H1 (cell line): ENCODE results near the gene PCDHA7. TPM values are rescaled to one million over a fixed set of nuclear protein-coding genes. Genes with fewer than 3 reads are reported as not detected.

Source experiments
- CTCF ChIA-PET: fragments of 300-600 bp; sonication (Branson Sonifier 250); formaldehyde crosslinking; loops from one replicate; lab custom pipeline; 2021; ENCODE audit not compliant: partially characterized antibody; lab: Charles Lee
- POLR2A ChIA-PET: fragments of 300-600 bp; sonication (Branson Sonifier 250); formaldehyde crosslinking; loops from one replicate; lab custom pipeline; 2021; ENCODE audit warnings: inconsistent platforms; ENCODE audit not compliant: partially characterized antibody; lab: Charles Lee
- DNase-seq, 2 experiments: peaks; one replicate each; pipeline versions ENCODE4 v3.0.0 to v3.0.0-alpha.2; 2010 to 2022; ENCODE audit warnings: low spot score in 2 of 2, low read depth in 1 of 2, mixed read lengths in 1 of 2
- FAIRE-seq: peaks from 2 replicates; lab custom pipeline; 2011; peaks lifted over from hg19 to GRCh38; lab: Jason Lieb, UNC
- H2AFZ ChIP-seq: 2 replicates; pipeline ENCODE4 v1.8.1; 2012; ENCODE audit warnings: low read length, inconsistent platforms
- H2AK5ac ChIP-seq: 2 replicates; pipeline ENCODE4 v1.6.1; 2013; ENCODE audit warnings: low read depth, low read length
- H2BK120ac ChIP-seq: replicated peaks from 2 replicates; pipeline ENCODE3; 2013; ENCODE audit warnings: low read depth, low read length, inconsistent platforms
- H2BK12ac ChIP-seq: 2 replicates; pipeline ENCODE4 v1.6.1; 2013; ENCODE audit warnings: low read depth, low read length
- H2BK15ac ChIP-seq: 2 replicates; pipeline ENCODE4 v1.6.1; 2013; ENCODE audit warnings: low read length
- H2BK20ac ChIP-seq: 2 replicates; pipeline ENCODE4 v1.6.1; 2013; ENCODE audit warnings: low read length
- H2BK5ac ChIP-seq: 2 replicates; pipeline ENCODE4 v1.6.1; 2013; ENCODE audit warnings: low read depth, low read length
- H3K14ac ChIP-seq: 2 replicates; pipeline ENCODE4 v1.6.1; 2013; ENCODE audit warnings: inconsistent platforms; ENCODE audit not compliant: insufficient read length
- H3K18ac ChIP-seq: 2 replicates; pipeline ENCODE4 v1.6.1; 2013; ENCODE audit warnings: low read length; ENCODE audit errors: extremely low read depth
- H3K23ac ChIP-seq: 2 replicates; pipeline ENCODE4 v1.6.1; 2013; ENCODE audit warnings: inconsistent platforms; ENCODE audit not compliant: insufficient read length
- H3K23me2 ChIP-seq: 2 replicates; pipeline ENCODE4 v1.6.1; 2013; ENCODE audit warnings: low read depth, low read length
- H3K27ac ChIP-seq: 2 replicates; pipeline ENCODE4 v1.6.1; 2011; ENCODE audit warnings: low read depth, low read length, inconsistent platforms
- H3K27me3 ChIP-seq, 4 experiments: replicated peaks in 1 of 4; 1 replicate in 1 of 4; 2 replicates in 3 of 4; pipeline versions ENCODE4 v1.6.1 to v1.8.1; 2011 to 2013; ENCODE audit warnings: low read length in 3 of 4, mild to moderate bottlenecking in 3 of 4, inconsistent platforms in 2 of 4, mixed read lengths in 2 of 4, moderate library complexity in 1 of 4; ENCODE audit not compliant: control insufficient read depth in 3 of 4, insufficient read depth in 3 of 4; ENCODE audit errors: extremely low read depth in 1 of 4
- H3K36me3 ChIP-seq, 4 experiments: 2 replicates each; pipeline versions ENCODE4 v1.6.1 to v1.8.1; 2011 to 2013; ENCODE audit warnings: mild to moderate bottlenecking in 4 of 4, low read length in 3 of 4, moderate library complexity in 2 of 4, control low read depth in 1 of 4, inconsistent platforms in 1 of 4; ENCODE audit not compliant: insufficient read depth in 4 of 4, control insufficient read depth in 2 of 4
- H3K4ac ChIP-seq: replicated peaks from 2 replicates; pipeline ENCODE3; 2013; ENCODE audit warnings: low read length, low read depth, mixed read lengths, inconsistent platforms; ENCODE audit not compliant: insufficient read length
- H3K4me1 ChIP-seq, 4 experiments: replicated peaks in 1 of 4; 1 replicate in 1 of 4; 2 replicates in 3 of 4; pipeline versions ENCODE4 v1.6.1 to v1.8.1; 2011 to 2013; ENCODE audit warnings: low read length in 3 of 4, inconsistent platforms in 2 of 4, mixed read lengths in 1 of 4; ENCODE audit not compliant: insufficient read depth in 4 of 4, control insufficient read depth in 3 of 4
- H3K4me2 ChIP-seq, 2 experiments: 2 replicates each; pipeline versions ENCODE4 v1.6.1 to v1.8.1; 2011 to 2013; ENCODE audit warnings: low read depth in 2 of 2, low read length in 2 of 2, control low read depth in 1 of 2, inconsistent platforms in 1 of 2, mild to moderate bottlenecking in 1 of 2; ENCODE audit not compliant: insufficient read depth in 1 of 2
- H3K4me3 ChIP-seq, 4 experiments: fragments of 200-600, 300-600 bp in 1 of 4; sonication (generic), shearing (Covaris generic), sonication (Bioruptor Twin) in 1 of 4; 2 replicates each; pipeline versions ENCODE4 v1.5.1 to v1.8.1; 2011 to 2016; ENCODE audit warnings: low read length in 4 of 4, low read depth in 3 of 4, control low read depth in 2 of 4, inconsistent platforms in 2 of 4, mild to moderate bottlenecking in 2 of 4, mixed read lengths in 1 of 4, moderate library complexity in 1 of 4; ENCODE audit not compliant: insufficient read depth in 2 of 4; ENCODE audit errors: extremely low read depth in 1 of 4
- H3K56ac ChIP-seq: replicated peaks from 2 replicates; pipeline ENCODE3; 2013; ENCODE audit warnings: low read depth, mild to moderate bottlenecking, mixed read lengths, low read length, inconsistent platforms; ENCODE audit not compliant: insufficient read length
- H3K79me1 ChIP-seq: 2 replicates; pipeline ENCODE4 v1.6.1; 2013; ENCODE audit warnings: low read depth, low read length, control low read depth
- H3K79me2 ChIP-seq, 2 experiments: 2 replicates each; pipeline versions ENCODE4 v1.6.1 to v1.8.1; 2012 to 2013; ENCODE audit warnings: low read length in 2 of 2, mild to moderate bottlenecking in 2 of 2, inconsistent platforms in 1 of 2; ENCODE audit not compliant: insufficient read depth in 2 of 2, control insufficient read depth in 1 of 2
- H3K9ac ChIP-seq, 4 experiments: replicated peaks in 1 of 4; 1 replicate in 1 of 4; 2 replicates in 3 of 4; pipeline versions ENCODE4 v1.6.1 to v1.8.1; 2011 to 2013; ENCODE audit warnings: low read depth in 3 of 4, low read length in 3 of 4, control low read depth in 2 of 4, mild to moderate bottlenecking in 2 of 4, moderate library complexity in 2 of 4, inconsistent platforms in 1 of 4; ENCODE audit errors: extremely low read depth in 1 of 4
- H3K9me3 ChIP-seq, 2 experiments: 2 replicates each; pipeline versions ENCODE4 v1.6.1 to v1.8.1; 2012 to 2013; ENCODE audit warnings: mild to moderate bottlenecking in 2 of 2, moderate library complexity in 2 of 2, control low read depth in 1 of 2, inconsistent platforms in 1 of 2, low read depth in 1 of 2, low read length in 1 of 2, mixed read lengths in 1 of 2; ENCODE audit not compliant: insufficient read depth in 2 of 2
- H4K20me1 ChIP-seq, 2 experiments: replicated peaks in 1 of 2; 2 replicates each; pipeline versions ENCODE3 to v1.8.1; 2011 to 2013; ENCODE audit warnings: inconsistent platforms in 2 of 2, low read length in 2 of 2, mild to moderate bottlenecking in 1 of 2; ENCODE audit not compliant: insufficient read depth in 2 of 2, control insufficient read depth in 1 of 2
- H4K5ac ChIP-seq: 2 replicates; pipeline ENCODE4 v1.6.1; 2013; ENCODE audit warnings: low read length, low read depth, mixed read lengths, inconsistent platforms; ENCODE audit not compliant: insufficient read length
- H4K8ac ChIP-seq: 2 replicates; pipeline ENCODE4 v1.8.0; 2013; ENCODE audit warnings: mild to moderate bottlenecking, moderate library complexity, low read length, inconsistent platforms; ENCODE audit not compliant: insufficient read depth; ENCODE audit errors: extremely low read depth
- H4K91ac ChIP-seq: replicated peaks from 2 replicates; pipeline ENCODE3; 2013; ENCODE audit warnings: low read length, mixed read lengths, inconsistent platforms; ENCODE audit not compliant: insufficient read length
- BRCA1 ChIP-seq: IDR thresholded peaks from 2 replicates; pipeline ENCODE4 v1.6.1; 2012; ENCODE audit warnings: low read depth, low read length, improper control_type of control experiment
- HDAC2 ChIP-seq, 2 experiments: fragments of 300-600 bp in 1 of 2; sonication (generic) in 1 of 2; IDR thresholded peaks; 2 replicates each; pipeline ENCODE4 v1.6.1; 2011 to 2012; ENCODE audit warnings: low read depth in 2 of 2, low read length in 2 of 2, mild to moderate bottlenecking in 2 of 2, moderate library complexity in 2 of 2, borderline replicate concordance in 1 of 2, inconsistent platforms in 1 of 2
- KDM1A ChIP-seq: fragments of 200-600, 300-600 bp; sonication (generic); IDR thresholded peaks from 2 replicates; pipeline ENCODE4 v1.7.1; 2016; ENCODE audit warnings: mild to moderate bottlenecking, low read length, borderline replicate concordance
- TAF1 ChIP-seq: IDR thresholded peaks from 2 replicates; pipeline ENCODE4 v1.6.1; 2011; ENCODE audit warnings: mild to moderate bottlenecking, low read depth, low read length
- WGBS, 2 experiments: shearing (Covaris generic) in 1 of 2; methylation state at CpG; one replicate each; pipeline versions ENCODE4 v1.1.6 to v1.1.7; 2013 to 2015; ENCODE audit warnings: low lambda C conversion rate in 2 of 2, mixed read lengths in 2 of 2, inconsistent platforms in 1 of 2, low coverage in 1 of 2, missing lambda C conversion rate in 1 of 2; ENCODE audit not compliant: insufficient replicate concordance in 2 of 2, insufficient coverage in 1 of 2, insufficient read length in 1 of 2; ENCODE audit errors: extremely low coverage in 1 of 2, missing lambda C conversion rate in 1 of 2; 5-methylcytosine and 5-hydroxymethylcytosine counted together
- polyA plus RNA-seq, 7 experiments: library from polyadenylated mRNA; depleted of rRNA in 3 of 7; stranded (reverse) in 5 of 7; unstranded in 2 of 7; fragments of >200 nt in 5 of 7; fragments of 200-250 nt in 2 of 7; gene quantifications; 1 replicate in 5 of 7; 2 replicates in 1 of 7; 4 replicates in 1 of 7; pipeline versions ENCODE4 v1.2.1 to v1.2.3, GENCODE V29; 2011 to 2013; ENCODE audit warnings: missing spikeins in 2 of 7, mixed read lengths in 2 of 7
- total RNA-seq: library from RNA; stranded (reverse); fragmentation: NEBNext Ultra II Directional; extraction: Animal tissue kit (Norgen Biotek cat#: 25700); gene quantifications from 2 replicates; pipeline ENCODE4 v1.2.1, GENCODE V29; 2021

Gene PCDHA7
- total and polyA plus RNA-seq, 2 of the 8 experiments (the other 6 are each of a cell fraction or from before 2014, with no cell fraction given) = 0.86 to 1.6 TPM

DNA sequence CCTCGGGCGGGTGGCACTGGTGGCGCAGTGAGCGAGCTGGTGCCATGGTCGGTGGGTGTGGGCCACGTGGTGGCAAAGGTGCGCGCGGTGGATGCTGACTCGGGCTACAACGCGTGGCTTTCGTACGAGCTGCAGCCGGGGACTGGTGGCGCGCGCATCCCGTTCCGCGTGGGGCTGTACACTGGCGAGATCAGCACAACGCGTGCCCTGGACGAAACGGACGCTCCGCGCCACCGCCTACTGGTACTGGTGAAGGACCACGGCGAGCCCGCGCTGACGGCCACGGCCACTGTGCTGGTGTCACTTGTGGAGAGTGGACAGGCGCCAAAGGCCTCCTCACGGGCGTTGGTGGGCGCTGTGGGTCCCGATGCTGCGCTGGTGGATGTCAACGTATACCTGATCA, 25.2 kb upstream of the PCDHA7 start:
- Histone ChIP-seq H3K27ac (no peak overlapping the region), H4K5ac (no peak overlapping the region), H3K9ac (no peak overlapping the region), H3K4me2 (no peak overlapping the region), H2BK120ac (no peak overlapping the region), H3K79me2 (no peaks in the 10 kb centered on the region), H3K4me1 (no peaks in the 10 kb centered on the region), H3K9me3 (no peaks in the 10 kb centered on the region; a peak in 1 of 4 replicates), H3K56ac (no peak overlapping the region), H2BK12ac (no peak overlapping the region), H3K4me3 (no peak overlapping the region), H3K23me2 (no peaks in the 10 kb centered on the region), H2BK15ac (no peak overlapping the region), H2BK5ac (no peak overlapping the region), H3K23ac (no peak overlapping the region), H3K36me3 (no peaks in the 10 kb centered on the region), H4K91ac (no peak overlapping the region), H2AK5ac (no peak overlapping the region), H2AFZ (no peak overlapping the region), H4K8ac (peak overlapping the region; percentile 68; the same call in 1 of the 2 replicates), H3K4ac (no peak overlapping the region), H3K79me1 (no peaks in the 10 kb centered on the region), H4K20me1 (no peaks in the 10 kb centered on the region), H3K14ac (no peak overlapping the region), H3K18ac (no peak overlapping the region), H2BK20ac (no peak overlapping the region), H3K27me3 (no peaks in the 10 kb centered on the region)
- 94% methylated on average over 39 of the region's 43 CpGs; no CpG with 5 or more reads in 1 of the 2 experiments for WGBS, 2 experiments
- no peak for TF ChIP-seq KDM1A
- no peak for TF ChIP-seq BRCA1
- no peak for TF ChIP-seq HDAC2 (IDR thresholded peaks at IDR 0.05; ENCODE audit: borderline replicate concordance in 1 of 2, low read depth in 2 of 2, low read length in 2 of 2)
- no peak for TF ChIP-seq TAF1
- POLR2A ChIA-PET = interaction anchor here (1.1 to 1.4 kb wide), 2 partner anchors 9 to 22 kb away, joined by 4 to 5 read pairs; partner anchors contain the start of gene PCDHA1
- no peak for DNase-seq
- no peak for FAIRE-seq
- CTCF ChIA-PET = interaction anchor here (0.7 to 5.5 kb wide), 12 partner anchors 7 to 269 kb away, joined by 3 to 59 read pairs (median 24); partner anchors contain the start of genes PCDHA1, PCDHA2, PCDHA5 and PCDHA6
